ENCODE data around the gene JPT2. TPM values are rescaled to one million over a fixed set of nuclear protein-coding genes. Genes with fewer than 3 reads are reported as not detected.

The JPT2 gene
- total RNA-seq, 1 experiment from 2014 or later: 131 TPM

DNA sequence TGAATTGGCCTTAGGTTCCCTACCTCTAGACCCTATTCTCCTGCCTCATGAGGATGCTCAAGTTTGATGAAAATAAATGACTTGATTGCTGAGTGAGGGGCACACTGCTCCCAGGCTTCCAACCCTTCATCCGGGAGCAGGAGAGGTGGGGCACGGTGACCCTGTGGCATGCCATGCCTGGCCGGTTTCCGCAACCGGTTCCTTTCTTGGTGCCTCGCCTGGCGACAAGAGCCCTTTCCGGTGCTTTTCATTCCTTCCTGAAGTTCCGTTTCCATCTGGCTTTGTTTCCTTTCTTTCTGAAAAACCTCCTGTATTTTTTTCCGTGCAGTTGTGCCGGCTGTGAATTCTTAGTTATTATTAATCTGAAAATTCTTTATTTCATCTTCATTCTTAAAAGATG is 38.2 kb upstream of the JPT2 start:
- Mint-ChIP-seq H3K27me3 (ENCODE audit: insufficient read depth, unreplicated experiment) (no peaks in the 10 kb centered on the region), H3K4me3 (ENCODE audit: unreplicated experiment) (no peak overlapping the region), H3K36me3 (ENCODE audit: insufficient read depth, unreplicated experiment) (peaks cover 71% of the 10 kb centered on the region), H3K27ac (ENCODE audit: low read depth, unreplicated experiment) (no peak overlapping the region), H3K4me1 (ENCODE audit: insufficient read depth, unreplicated experiment) (no peaks in the 10 kb centered on the region), H3K9me3 (ENCODE audit: unreplicated experiment) (no peaks in the 10 kb centered on the region)
- TF ChIP-seq, protein P1, sequence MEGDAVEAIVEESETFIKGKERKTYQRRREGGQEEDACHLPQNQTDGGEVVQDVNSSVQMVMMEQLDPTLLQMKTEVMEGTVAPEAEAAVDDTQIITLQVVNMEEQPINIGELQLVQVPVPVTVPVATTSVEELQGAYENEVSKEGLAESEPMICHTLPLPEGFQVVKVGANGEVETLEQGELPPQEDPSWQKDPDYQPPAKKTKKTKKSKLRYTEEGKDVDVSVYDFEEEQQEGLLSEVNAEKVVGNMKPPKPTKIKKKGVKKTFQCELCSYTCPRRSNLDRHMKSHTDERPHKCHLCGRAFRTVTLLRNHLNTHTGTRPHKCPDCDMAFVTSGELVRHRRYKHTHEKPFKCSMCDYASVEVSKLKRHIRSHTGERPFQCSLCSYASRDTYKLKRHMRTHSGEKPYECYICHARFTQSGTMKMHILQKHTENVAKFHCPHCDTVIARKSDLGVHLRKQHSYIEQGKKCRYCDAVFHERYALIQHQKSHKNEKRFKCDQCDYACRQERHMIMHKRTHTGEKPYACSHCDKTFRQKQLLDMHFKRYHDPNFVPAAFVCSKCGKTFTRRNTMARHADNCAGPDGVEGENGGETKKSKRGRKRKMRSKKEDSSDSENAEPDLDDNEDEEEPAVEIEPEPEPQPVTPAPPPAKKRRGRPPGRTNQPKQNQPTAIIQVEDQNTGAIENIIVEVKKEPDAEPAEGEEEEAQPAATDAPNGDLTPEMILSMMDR (IDR thresholded peaks at IDR 0.05; ENCODE audit: unreplicated experiment): no peak
- intact Hi-C loops (cut with micrococcal nuclease): no loop called here
- POLR2A ChIA-PET: interaction anchor here (1.3 kb wide), 1 partner anchor 28 kb away, joined by 4 read pairs; the partner anchor contains the start of genes CRAMP1 and IFT140
- DNase-seq (ENCODE audit: unreplicated experiment): no peak
- CTCF ChIA-PET: no interaction called here
- BruUV-seq (replicated peaks): no TSS peak

DNA sequence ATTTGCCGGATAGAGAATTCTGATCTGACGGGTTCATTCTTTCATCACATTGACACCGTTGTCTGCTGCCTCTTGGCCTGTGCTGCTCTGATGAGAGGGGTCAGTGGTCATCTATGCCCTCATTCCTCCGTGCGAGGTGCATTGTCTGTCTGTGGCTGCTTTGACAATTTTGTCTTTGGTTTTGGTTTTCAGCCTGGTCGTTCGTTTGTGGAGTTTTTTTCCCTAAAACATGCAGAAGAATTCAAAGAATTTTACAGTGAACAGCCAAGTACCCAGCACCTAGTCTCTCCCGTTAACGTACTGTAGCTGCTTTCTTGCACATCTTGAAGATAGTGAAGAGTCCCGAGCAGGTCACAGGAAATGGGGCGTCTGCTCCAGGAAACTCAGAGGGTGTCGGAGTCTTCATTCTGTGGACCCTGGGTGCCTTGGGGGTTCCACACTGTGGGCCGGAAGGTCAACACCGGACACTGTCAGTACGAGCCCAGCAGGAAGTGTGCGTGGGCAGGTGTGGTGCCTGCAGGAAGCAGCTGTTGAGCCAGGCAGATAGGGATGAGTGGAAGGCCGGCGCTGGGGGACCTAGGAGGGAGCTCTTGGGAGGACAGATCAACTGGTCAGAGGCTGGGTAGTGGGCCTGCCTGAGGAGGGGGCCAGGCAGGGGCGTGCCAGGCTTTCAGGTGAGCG is 37.7 kb upstream of the JPT2 start:
- intact Hi-C loops (cut with micrococcal nuclease): no loop called here
- TF ChIP-seq, protein P1 (IDR thresholded peaks at IDR 0.05; ENCODE audit: unreplicated experiment): no peak
- Mint-ChIP-seq H3K4me3 (ENCODE audit: unreplicated experiment) (no peak overlapping the region), H3K27ac (ENCODE audit: low read depth, unreplicated experiment) (no peak overlapping the region), H3K4me1 (ENCODE audit: insufficient read depth, unreplicated experiment) (peaks cover under 1% of the 10 kb centered on the region), H3K36me3 (ENCODE audit: insufficient read depth, unreplicated experiment) (peaks cover 76% of the 10 kb centered on the region), H3K27me3 (ENCODE audit: insufficient read depth, unreplicated experiment) (no peaks in the 10 kb centered on the region), H3K9me3 (ENCODE audit: unreplicated experiment) (no peaks in the 10 kb centered on the region)
- no TSS peak for BruUV-seq (replicated peaks)
- CTCF ChIA-PET: interaction anchor here (0.5 kb wide), 1 partner anchor 20 kb away, joined by 5 read pairs; no protein-coding TSS in a partner anchor
- no peak for DNase-seq (ENCODE audit: unreplicated experiment)
- POLR2A ChIA-PET: interaction anchor here (1.3 kb wide), 1 partner anchor 29 kb away, joined by 4 read pairs; the partner anchor contains the start of genes CRAMP1 and IFT140

GRCh38 chr16:1641261-1641660 is 36.8 kb upstream of the JPT2 start:
- ChIA-PET CTCF (no interaction called here), POLR2A (interaction anchor here (1.3 kb wide), 1 partner anchor 29 kb away, joined by 4 read pairs; the partner anchor contains the start of genes CRAMP1 and IFT140)
- no peak for DNase-seq (ENCODE audit: unreplicated experiment)
- H3K4me1 Mint-ChIP-seq (ENCODE audit: insufficient read depth, unreplicated experiment): peaks cover 9% of the 10 kb centered on the region
- H3K27me3 Mint-ChIP-seq (ENCODE audit: insufficient read depth, unreplicated experiment): no peaks in the 10 kb centered on the region
- BruUV-seq (replicated peaks): no TSS peak
- intact Hi-C loops (cut with micrococcal nuclease): no loop called here
- no peak overlapping the region for H3K27ac Mint-ChIP-seq (ENCODE audit: low read depth, unreplicated experiment)
- no peaks in the 10 kb centered on the region for H3K9me3 Mint-ChIP-seq (ENCODE audit: unreplicated experiment)
- H3K36me3 Mint-ChIP-seq (ENCODE audit: insufficient read depth, unreplicated experiment): peaks cover 76% of the 10 kb centered on the region
- no peak overlapping the region for H3K4me3 Mint-ChIP-seq (ENCODE audit: unreplicated experiment)
- TF ChIP-seq, protein P1 (IDR thresholded peaks at IDR 0.05; ENCODE audit: unreplicated experiment): no peak

DNA sequence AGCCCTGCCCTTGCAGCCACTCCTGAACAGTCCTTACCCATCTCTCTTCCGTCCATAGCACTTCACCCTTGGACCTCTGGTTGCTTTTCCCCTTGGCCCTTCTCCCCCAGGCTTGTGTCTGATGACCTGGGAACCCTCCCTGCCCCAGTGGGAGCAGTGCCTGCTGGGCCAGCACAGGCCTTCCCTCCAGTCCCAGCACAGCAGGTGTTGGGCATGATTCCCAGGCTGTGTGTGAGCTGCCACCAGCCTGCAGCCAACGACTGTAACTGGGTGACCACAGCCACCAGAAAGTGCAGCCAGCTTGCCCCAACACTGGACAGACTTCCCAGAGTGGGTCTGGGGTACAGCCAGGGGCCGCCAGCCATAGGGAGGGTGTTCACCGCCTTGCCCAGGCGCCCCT is 35.9 kb upstream of the JPT2 start:
- TF ChIP-seq, protein P1 (IDR thresholded peaks at IDR 0.05; ENCODE audit: unreplicated experiment): no peak
- intact Hi-C loops (cut with micrococcal nuclease): no loop called here
- Mint-ChIP-seq H3K27ac (ENCODE audit: low read depth, unreplicated experiment) (no peak overlapping the region), H3K4me1 (ENCODE audit: insufficient read depth, unreplicated experiment) (peaks cover 14% of the 10 kb centered on the region), H3K4me3 (ENCODE audit: unreplicated experiment) (no peak overlapping the region), H3K9me3 (ENCODE audit: unreplicated experiment) (no peaks in the 10 kb centered on the region), H3K36me3 (ENCODE audit: insufficient read depth, unreplicated experiment) (peaks cover 76% of the 10 kb centered on the region), H3K27me3 (ENCODE audit: insufficient read depth, unreplicated experiment) (no peaks in the 10 kb centered on the region)
- ChIA-PET POLR2A (no interaction called here), CTCF (no interaction called here)
- no peak for DNase-seq (ENCODE audit: unreplicated experiment)
- no TSS peak for BruUV-seq (replicated peaks)
